Esophagus muscularis mucosa (tissue), 4 donors: ENCODE data around the gene CTIF. TPM values are rescaled to one million over a fixed set of nuclear protein-coding genes. Genes with fewer than 3 reads are reported as not detected.

Experiments used
- DNase-seq: peaks from one replicate; pipeline ENCODE4 v3.0.0-alpha.2; 2017; ENCODE audit errors: extremely low spot score
- H3K27ac ChIP-seq, 4 donors: fragments of 200-600 bp; sonication (generic); replicated peaks in 1 of 4; 1 replicate in 3 of 4; 2 replicates in 1 of 4; pipeline ENCODE4 v1.5.1; 2016 to 2019; ENCODE audit warnings: mild to moderate bottlenecking in 1 of 4
- H3K27me3 ChIP-seq, 4 donors: fragments of 200-600 bp; sonication (generic); one replicate each; pipeline versions ENCODE4 v1.5.1 to v1.6.0; 2016 to 2019
- H3K36me3 ChIP-seq, 4 donors: fragments of 200-600 bp; sonication (generic); one replicate each; pipeline ENCODE4 v1.5.1; 2016 to 2019
- H3K4me1 ChIP-seq, 4 donors: fragments of 200-600 bp; sonication (generic); one replicate each; pipeline ENCODE4 v1.5.1; 2016 to 2019
- H3K4me3 ChIP-seq, 4 donors: fragments of 200-600 bp; sonication (generic); 1 replicate in 2 of 4; 2 replicates in 2 of 4; pipeline ENCODE4 v1.5.1; 2016 to 2019; ENCODE audit warnings: mild to moderate bottlenecking in 4 of 4, moderate library complexity in 1 of 4
- H3K9me3 ChIP-seq, 4 donors: fragments of 200-600 bp; sonication (generic); 1 replicate in 3 of 4; 2 replicates in 1 of 4; pipeline ENCODE4 v1.5.1; 2016 to 2019
- EP300 ChIP-seq: sonication (generic); formaldehyde crosslinking; IDR thresholded peaks from one replicate; pipeline ENCODE4 v1.6.1; 2017; ENCODE audit warnings: antibody characterized with exemption
- POLR2A ChIP-seq: fragments of 450-650 bp; IDR thresholded peaks from one replicate; pipeline ENCODE4 v1.6.1; 2017; ENCODE audit warnings: antibody characterized with exemption, moderate library complexity, mild to moderate bottlenecking, low read depth
- POLR2AphosphoS5 ChIP-seq, 2 donors: sonication (generic); formaldehyde crosslinking; IDR thresholded peaks; one replicate each; pipeline ENCODE4 v1.6.1; 2017; ENCODE audit warnings: antibody characterized with exemption in 2 of 2
- WGBS: methylation state at CpG from one replicate; pipeline ENCODE4 v1.1.5; 2018; 5-methylcytosine and 5-hydroxymethylcytosine counted together
- intact Hi-C: fragments of 100-400 bp; cut with DNase I; formaldehyde crosslinking; loops from one replicate; pipeline ENCODE4 v1.15.1; 2023
- total RNA-seq, 4 donors: library from RNA; depleted of rRNA; stranded (reverse); fragments of >200 nt; gene quantifications; one replicate each; pipeline versions ENCODE4 v1.1.0 to v1.2.1, GENCODE V29; 2016
- TF ChIP-seq, protein P1 (sequence below), 3 experiments: fragments of 200-600 bp in 2 of 3; fragments of 450-650 bp in 1 of 3; sonication (generic) in 2 of 3; IDR thresholded peaks; one replicate each; pipeline ENCODE4 v1.5.1; 2017 to 2019; ENCODE audit warnings: antibody characterized with exemption in 3 of 3, mild to moderate bottlenecking in 2 of 3, moderate library complexity in 1 of 3

The CTIF gene
- total RNA-seq, 4 donors from 2014 or later: 63.1 to 137 (median 87.7) TPM

DNA sequence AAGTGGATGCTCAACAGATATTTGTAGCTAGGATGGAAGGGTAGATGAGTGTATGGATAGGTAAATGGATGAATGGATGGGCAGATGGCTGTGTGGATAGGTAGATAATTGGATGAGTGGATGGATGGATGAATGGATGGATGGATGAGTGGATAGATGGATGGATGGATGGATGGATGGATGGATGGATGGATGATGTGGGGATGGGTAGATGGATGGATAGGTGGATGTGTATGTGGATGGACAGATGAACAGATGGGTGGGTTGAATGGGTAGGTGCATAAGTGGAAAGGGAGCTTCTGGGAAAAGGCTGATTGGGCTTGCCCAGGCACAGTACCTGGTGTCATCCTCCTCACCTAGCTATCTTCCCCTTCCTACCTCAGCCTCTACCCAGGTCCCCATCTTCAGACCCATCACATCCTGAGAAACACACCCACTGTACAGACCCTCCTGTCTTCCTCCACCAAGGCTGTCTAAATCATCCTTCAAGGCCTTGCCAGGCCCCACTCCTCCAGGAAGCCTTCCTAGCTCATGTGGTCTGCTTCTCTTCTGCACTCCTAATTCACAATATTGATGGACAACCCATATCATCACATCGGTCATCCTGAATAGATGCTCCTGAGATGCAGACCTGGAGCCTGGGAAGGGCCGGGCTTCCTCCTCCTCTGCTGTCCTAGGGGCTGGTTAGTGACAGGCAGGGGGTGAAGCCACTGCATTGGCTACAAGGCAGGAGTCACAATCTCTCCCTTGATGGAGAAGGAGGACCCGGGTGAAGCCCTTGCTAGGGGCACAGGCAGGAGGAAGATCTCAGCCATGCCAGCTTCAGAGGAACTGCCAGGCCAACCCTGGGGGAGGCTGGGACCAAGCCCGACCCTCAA is 362.6 kb downstream of the CTIF start:
- intact Hi-C loops: no loop called here
- H3K9me3 ChIP-seq: peaks cover 0 to 11% (median 10%) of the 10 kb centered on the region in 4 donors
- WGBS: 72% methylated on average over 3 of the region's 4 CpGs
- no peaks in the 10 kb centered on the region for H3K27me3 ChIP-seq
- H3K27ac ChIP-seq: peak overlapping the region; percentile 63 to 70 (median 68)
- no peaks in the 10 kb centered on the region for H3K36me3 ChIP-seq
- no peak for DNase-seq
- TF ChIP-seq, protein P1, sequence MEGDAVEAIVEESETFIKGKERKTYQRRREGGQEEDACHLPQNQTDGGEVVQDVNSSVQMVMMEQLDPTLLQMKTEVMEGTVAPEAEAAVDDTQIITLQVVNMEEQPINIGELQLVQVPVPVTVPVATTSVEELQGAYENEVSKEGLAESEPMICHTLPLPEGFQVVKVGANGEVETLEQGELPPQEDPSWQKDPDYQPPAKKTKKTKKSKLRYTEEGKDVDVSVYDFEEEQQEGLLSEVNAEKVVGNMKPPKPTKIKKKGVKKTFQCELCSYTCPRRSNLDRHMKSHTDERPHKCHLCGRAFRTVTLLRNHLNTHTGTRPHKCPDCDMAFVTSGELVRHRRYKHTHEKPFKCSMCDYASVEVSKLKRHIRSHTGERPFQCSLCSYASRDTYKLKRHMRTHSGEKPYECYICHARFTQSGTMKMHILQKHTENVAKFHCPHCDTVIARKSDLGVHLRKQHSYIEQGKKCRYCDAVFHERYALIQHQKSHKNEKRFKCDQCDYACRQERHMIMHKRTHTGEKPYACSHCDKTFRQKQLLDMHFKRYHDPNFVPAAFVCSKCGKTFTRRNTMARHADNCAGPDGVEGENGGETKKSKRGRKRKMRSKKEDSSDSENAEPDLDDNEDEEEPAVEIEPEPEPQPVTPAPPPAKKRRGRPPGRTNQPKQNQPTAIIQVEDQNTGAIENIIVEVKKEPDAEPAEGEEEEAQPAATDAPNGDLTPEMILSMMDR (IDR thresholded peaks at IDR 0.05): no peak
- TF ChIP-seq POLR2AphosphoS5 (IDR thresholded peaks at IDR 0.05) (no peak), EP300 (no peak), POLR2A (no peak)
- H3K4me1 ChIP-seq: peaks cover 20 to 29% (median 23%) of the 10 kb centered on the region in 4 donors
- H3K4me3 ChIP-seq: peak overlapping the region in 3 of 4 donors; percentile 12 to 24 (median 22)

DNA sequence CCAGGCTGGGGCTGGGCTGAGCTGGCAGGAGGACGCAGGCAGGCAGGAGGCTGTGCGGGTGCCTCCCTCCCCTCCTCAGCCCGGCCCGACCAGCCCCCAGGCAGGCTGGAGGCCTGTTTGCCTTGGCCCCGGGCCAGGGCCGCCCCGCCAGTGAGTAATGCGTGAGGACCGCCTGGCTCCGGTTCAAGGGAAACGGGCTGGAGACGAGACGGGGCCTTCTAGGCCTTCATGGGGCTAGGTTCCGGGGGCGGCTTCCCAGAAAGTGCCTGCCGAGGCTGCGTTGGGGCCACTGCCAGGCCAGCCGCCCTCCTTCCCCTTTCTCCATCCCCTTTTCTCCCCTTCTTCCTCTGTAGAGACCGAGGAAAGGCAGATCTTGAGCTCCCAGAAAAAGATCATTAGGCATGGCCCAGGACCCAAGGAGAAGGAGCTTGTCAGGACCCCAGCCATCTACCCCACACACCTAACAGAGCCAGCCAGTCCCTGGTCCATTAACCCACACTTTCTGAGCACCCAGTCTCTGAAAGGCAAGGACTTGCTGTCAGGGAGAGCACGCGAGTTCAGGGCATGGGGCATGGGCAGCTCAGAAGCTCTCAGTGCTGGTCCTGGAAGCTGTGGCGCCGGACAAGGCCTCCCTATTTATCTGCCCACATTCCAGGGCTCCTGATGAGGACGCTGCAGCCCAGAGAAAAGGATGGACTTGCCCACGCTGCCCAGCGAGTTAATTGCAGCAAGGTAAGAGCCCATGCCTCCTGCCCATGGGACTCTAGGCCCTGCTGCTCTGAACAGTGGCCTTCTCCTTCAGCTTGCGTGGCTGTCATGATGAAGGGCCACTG is 363.4 kb downstream of the CTIF start:
- peak; percentile 65 to 76 for TF ChIP-seq POLR2AphosphoS5 (IDR thresholded peaks at IDR 0.05)
- TF ChIP-seq, protein P1 (IDR thresholded peaks at IDR 0.05): no peak
- DNase-seq: peak; percentile 96
- Histone ChIP-seq H3K9me3 (peaks cover 0 to 11% (median 10%) of the 10 kb centered on the region in 4 donors), H3K36me3 (no peaks in the 10 kb centered on the region), H3K4me1 (peaks cover 20 to 27% (median 23%) of the 10 kb centered on the region in 4 donors), H3K27me3 (no peaks in the 10 kb centered on the region), H3K27ac (peak overlapping the region; percentile 63 to 70 (median 68)), H3K4me3 (peak overlapping the region in 3 of 4 donors; percentile 12 to 24 (median 22))
- 25% methylated on average over 16 of the region's 27 CpGs for WGBS
- intact Hi-C loops: no loop called here

DNA sequence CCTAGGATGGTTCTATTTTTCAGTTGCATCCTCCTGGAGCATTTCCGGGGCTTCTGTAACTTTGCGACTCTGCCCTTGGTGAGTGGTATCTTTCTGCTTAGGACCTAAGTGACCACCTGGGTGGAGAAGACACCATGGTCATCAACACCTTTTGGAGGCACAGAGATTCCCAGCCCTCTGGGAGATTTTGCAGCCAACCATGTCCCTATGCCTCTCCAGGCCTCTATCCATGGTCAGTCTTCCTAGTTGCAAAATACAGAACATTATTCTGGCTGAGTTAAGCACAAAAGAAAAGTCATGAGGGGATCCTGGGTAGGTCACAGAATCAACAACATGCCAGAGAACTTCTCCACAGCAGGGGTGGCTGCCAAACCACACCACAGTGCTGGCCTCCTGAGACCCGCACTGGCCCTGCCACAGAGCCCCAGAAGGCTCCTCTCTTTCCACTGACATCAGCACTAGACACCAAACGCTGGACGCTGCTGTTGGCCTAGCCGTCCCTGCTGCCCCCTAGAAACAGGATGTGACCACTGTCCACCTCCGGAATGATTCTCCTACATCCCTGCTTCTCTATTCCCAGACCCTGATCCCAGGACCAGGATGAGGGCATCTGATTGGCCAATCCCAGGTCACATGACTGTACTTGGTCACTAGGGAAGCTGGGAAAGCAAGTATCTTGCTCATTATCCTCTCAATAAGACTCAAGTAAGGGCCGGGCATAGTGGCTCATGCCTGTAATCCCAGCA is 364.2 kb downstream of the CTIF start:
- H3K27me3 ChIP-seq: no peaks in the 10 kb centered on the region
- peak overlapping the region; percentile 63 to 70 (median 68) for H3K27ac ChIP-seq
- intact Hi-C loops: no loop called here
- peaks cover 20 to 24% (median 22%) of the 10 kb centered on the region in 4 donors for H3K4me1 ChIP-seq
- H3K9me3 ChIP-seq: peaks cover 0 to 11% (median 10%) of the 10 kb centered on the region in 4 donors
- no peak for TF ChIP-seq POLR2AphosphoS5 (IDR thresholded peaks at IDR 0.05)
- 95% methylated on average over 3 of the region's 8 CpGs for WGBS
- DNase-seq: no peak
- H3K36me3 ChIP-seq: no peaks in the 10 kb centered on the region
- H3K4me3 ChIP-seq: no peak overlapping the region

DNA sequence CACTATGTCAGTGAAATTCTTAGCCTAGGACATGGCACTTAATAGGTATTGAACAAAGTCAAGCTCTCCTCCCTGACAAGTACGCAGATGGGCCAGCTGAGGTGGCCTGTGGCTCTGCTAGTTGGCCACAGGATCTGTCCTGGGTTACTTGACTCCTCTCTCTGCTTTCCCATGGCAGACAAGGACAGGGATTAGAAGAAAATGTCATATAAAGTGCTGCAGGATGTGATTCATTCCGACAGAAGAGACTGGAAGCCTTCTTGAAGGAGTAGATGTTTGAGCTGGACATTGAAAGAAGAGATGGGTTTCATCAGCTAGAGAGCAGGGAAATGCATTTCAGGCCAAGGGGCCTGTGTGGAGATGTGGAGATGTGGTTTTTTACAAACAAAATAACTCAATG is 365.3 kb downstream of the CTIF start:
- WGBS: 91% methylated on average over 2 of the region's 2 CpGs
- Histone ChIP-seq H3K9me3 (peaks cover 0 to 11% (median 10%) of the 10 kb centered on the region in 4 donors), H3K27me3 (no peaks in the 10 kb centered on the region), H3K4me1 (peaks cover 20 to 24% (median 22%) of the 10 kb centered on the region in 4 donors), H3K36me3 (no peaks in the 10 kb centered on the region), H3K4me3 (no peak overlapping the region), H3K27ac (no peak overlapping the region)
- DNase-seq: no peak
- TF ChIP-seq EP300 (no peak), POLR2A (no peak)
- intact Hi-C loops: no loop called here

DNA sequence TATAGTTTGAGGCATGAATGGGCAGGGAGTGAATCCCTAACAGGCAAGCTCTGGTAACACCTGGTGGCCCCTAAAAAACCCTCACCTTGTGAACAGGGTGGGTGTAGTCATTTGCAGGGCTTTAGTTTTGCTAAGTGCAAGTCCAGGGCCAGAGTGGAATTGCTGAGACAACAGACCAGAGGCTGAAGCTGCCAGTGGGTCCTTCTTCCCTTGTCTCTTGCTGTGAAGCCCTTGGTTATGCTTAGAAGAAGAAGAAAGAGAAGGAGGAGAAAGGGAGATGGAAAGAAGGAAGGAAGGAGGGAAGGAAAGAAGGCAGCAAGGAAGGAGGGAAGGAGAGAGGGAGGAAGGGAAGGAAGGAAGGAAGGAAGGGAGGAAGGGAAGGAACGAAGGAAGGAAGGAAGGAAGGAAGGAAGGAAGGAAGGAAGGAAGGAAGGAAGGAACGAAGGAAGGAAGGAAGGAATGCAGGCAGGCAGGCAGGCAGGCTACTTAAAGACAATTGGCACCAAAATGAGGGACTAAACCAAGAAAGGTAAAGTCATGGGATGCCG is 366.1 kb downstream of the CTIF start:
- intact Hi-C loops: no loop called here
- H3K9me3 ChIP-seq: peaks cover 0 to 11% (median 10%) of the 10 kb centered on the region in 4 donors

More for the DNA sequence above, 366.1 kb downstream of the CTIF start:
- DNase-seq: no peak
- H3K27me3 ChIP-seq: no peaks in the 10 kb centered on the region
- H3K4me3 ChIP-seq: no peak overlapping the region
- peaks cover 20 to 24% (median 22%) of the 10 kb centered on the region in 4 donors for H3K4me1 ChIP-seq
- 86% methylated on average over 3 of the region's 3 CpGs for WGBS
- no peak overlapping the region for H3K27ac ChIP-seq
- TF ChIP-seq POLR2AphosphoS5 (IDR thresholded peaks at IDR 0.05): no peak
- TF ChIP-seq, protein P1 (IDR thresholded peaks at IDR 0.05): no peak
- TF ChIP-seq EP300: no peak
- no peak for TF ChIP-seq POLR2A
- H3K36me3 ChIP-seq: no peaks in the 10 kb centered on the region
